ENCODE measurements around the gene ZNF581. TPM values are rescaled to one million over a fixed set of nuclear protein-coding genes. Genes with fewer than 3 reads are reported as not detected.

ZNF581 gene
- total RNA-seq, 3 donors from 2014 or later, result 10.7 to 16.8 (median 16.7) TPM

GRCh38 chr19:55605637-55606470 lies 37.6 kb upstream of the ZNF581 start, which contains the start of gene ZNF865:
Gene ZNF865 (plus strand): TSS chr19:55605647. CDS start chr19:55613619, 7,972 bp downstream.
- peaks cover 0 to 6% of the 10 kb centered on the region in 2 donors for H3K4me1 ChIP-seq
- H3K36me3 ChIP-seq, result no peaks in the 10 kb centered on the region
- no peaks in the 10 kb centered on the region for H3K27me3 ChIP-seq
- H3K27ac ChIP-seq, result peak within 1 kb of the TSS; percentile 93 to 98
- H3K4me3 ChIP-seq, result peak within 1 kb of the TSS; percentile 88 to 91 (median 91)
- intact Hi-C loops (cut with DNase I; ENCODE audit: low total_unique reads), result no loop called here
- H3K9me3 ChIP-seq, result no peaks in the 10 kb centered on the region
- peak; percentile 57 to 72 for DNase-seq (ENCODE audit: low spot score in 2 of 2)
- TF ChIP-seq POLR2A (IDR thresholded peaks at IDR 0.05) (no peak), POLR2AphosphoS5 (IDR thresholded peaks at IDR 0.05) (no peak)
- TF ChIP-seq, protein P1, sequence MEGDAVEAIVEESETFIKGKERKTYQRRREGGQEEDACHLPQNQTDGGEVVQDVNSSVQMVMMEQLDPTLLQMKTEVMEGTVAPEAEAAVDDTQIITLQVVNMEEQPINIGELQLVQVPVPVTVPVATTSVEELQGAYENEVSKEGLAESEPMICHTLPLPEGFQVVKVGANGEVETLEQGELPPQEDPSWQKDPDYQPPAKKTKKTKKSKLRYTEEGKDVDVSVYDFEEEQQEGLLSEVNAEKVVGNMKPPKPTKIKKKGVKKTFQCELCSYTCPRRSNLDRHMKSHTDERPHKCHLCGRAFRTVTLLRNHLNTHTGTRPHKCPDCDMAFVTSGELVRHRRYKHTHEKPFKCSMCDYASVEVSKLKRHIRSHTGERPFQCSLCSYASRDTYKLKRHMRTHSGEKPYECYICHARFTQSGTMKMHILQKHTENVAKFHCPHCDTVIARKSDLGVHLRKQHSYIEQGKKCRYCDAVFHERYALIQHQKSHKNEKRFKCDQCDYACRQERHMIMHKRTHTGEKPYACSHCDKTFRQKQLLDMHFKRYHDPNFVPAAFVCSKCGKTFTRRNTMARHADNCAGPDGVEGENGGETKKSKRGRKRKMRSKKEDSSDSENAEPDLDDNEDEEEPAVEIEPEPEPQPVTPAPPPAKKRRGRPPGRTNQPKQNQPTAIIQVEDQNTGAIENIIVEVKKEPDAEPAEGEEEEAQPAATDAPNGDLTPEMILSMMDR (IDR thresholded peaks at IDR 0.05), result peak in 2 of 3 donors; percentile 58 to 59

DNA sequence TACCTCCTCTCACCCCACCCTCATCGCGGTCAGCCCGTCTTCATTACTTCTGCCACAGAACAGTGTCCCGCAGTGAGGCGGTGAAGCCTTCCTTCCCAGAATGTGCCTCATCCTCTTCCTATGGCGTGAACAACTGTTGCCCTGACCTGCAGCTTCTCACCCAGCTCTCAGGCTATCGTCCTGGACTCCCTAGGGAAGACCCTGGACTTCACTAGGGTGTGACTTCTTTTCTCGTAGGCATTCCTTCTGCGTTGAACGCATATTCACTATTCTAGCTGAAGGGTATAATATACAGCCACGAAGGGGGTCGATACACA lies 37.0 kb upstream of the ZNF581 start:
- Histone ChIP-seq H3K27ac (peak overlapping the region; percentile 93 to 98), H3K4me1 (peaks cover 0 to 6% of the 10 kb centered on the region in 2 donors)

DNA sequence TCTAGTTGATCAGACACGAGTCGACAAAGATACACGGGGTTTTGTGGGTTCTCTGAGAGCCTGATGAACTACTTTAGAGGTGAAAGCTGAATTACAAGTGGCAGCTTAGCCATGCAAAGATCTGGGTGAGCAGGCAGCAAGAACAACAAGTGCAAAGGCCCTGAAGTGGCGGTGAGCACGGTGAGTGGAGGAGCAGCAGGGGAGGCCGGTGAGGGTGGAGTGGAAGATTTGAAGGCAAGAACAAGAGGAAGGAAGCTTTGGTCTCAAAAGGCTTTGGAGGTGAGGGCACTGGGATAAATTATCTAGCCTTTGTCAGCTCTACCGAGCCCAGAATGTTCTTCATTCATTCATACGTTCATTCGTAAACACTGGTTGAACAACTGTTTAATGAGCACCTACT lies 36.6 kb upstream of the ZNF581 start:
- Histone ChIP-seq H3K27me3 (no peaks in the 10 kb centered on the region), H3K36me3 (no peaks in the 10 kb centered on the region), H3K27ac (peak overlapping the region; percentile 93 to 98), H3K4me3 (peak overlapping the region in 2 of 3 donors; percentile 88 to 91), H3K4me1 (peaks cover 0 to 6% of the 10 kb centered on the region in 2 donors), H3K9me3 (no peaks in the 10 kb centered on the region)
- intact Hi-C loops (cut with DNase I; ENCODE audit: low total_unique reads), result no loop called here
- no peak for DNase-seq (ENCODE audit: low spot score in 2 of 2)
- TF ChIP-seq POLR2AphosphoS5 (IDR thresholded peaks at IDR 0.05), result no peak
- TF ChIP-seq, protein P1 (IDR thresholded peaks at IDR 0.05), result no peak
- TF ChIP-seq POLR2A (IDR thresholded peaks at IDR 0.05), result no peak

More for the DNA sequence above, 37.0 kb upstream of the ZNF581 start:
- peak overlapping the region; percentile 88 to 91 (median 91) for H3K4me3 ChIP-seq
- no peaks in the 10 kb centered on the region for H3K27me3 ChIP-seq
- no peaks in the 10 kb centered on the region for H3K36me3 ChIP-seq
- intact Hi-C loops (cut with DNase I; ENCODE audit: low total_unique reads), result no loop called here
- no peak for DNase-seq (ENCODE audit: low spot score in 2 of 2)
- H3K9me3 ChIP-seq, result no peaks in the 10 kb centered on the region
- TF ChIP-seq, protein P1 (IDR thresholded peaks at IDR 0.05), result no peak

DNA sequence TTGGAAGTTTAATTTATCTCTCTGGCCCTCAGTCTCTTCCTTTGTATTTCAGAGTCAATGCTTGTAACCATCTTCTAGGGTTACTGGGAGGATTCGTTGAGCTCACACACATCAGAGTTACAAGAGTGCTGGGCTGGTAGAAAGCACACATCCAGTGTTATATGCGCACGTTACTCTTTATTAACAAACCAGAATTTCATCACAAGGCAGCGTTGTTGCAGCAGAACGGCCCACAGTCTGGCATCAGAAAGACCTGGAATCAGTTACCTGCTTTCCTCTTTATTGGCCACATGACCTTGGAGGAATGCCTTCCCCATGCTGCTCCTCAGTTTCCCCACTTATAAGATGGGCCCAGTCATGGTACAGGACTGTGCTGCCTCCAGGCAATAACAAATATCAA lies 34.1 kb upstream of the ZNF581 start:
- Histone ChIP-seq H3K4me1 (peaks cover 0 to 6% of the 10 kb centered on the region in 2 donors), H3K9me3 (no peaks in the 10 kb centered on the region), H3K27ac (no peak overlapping the region), H3K4me3 (no peak overlapping the region), H3K36me3 (peaks cover 5% of the 10 kb centered on the region), H3K27me3 (no peaks in the 10 kb centered on the region)
- intact Hi-C loops (cut with DNase I; ENCODE audit: low total_unique reads), result no loop called here
- DNase-seq (ENCODE audit: low spot score in 2 of 2), result no peak
- TF ChIP-seq POLR2AphosphoS5 (IDR thresholded peaks at IDR 0.05) (no peak), POLR2A (IDR thresholded peaks at IDR 0.05) (no peak)
- TF ChIP-seq, protein P1 (IDR thresholded peaks at IDR 0.05), result no peak

DNA sequence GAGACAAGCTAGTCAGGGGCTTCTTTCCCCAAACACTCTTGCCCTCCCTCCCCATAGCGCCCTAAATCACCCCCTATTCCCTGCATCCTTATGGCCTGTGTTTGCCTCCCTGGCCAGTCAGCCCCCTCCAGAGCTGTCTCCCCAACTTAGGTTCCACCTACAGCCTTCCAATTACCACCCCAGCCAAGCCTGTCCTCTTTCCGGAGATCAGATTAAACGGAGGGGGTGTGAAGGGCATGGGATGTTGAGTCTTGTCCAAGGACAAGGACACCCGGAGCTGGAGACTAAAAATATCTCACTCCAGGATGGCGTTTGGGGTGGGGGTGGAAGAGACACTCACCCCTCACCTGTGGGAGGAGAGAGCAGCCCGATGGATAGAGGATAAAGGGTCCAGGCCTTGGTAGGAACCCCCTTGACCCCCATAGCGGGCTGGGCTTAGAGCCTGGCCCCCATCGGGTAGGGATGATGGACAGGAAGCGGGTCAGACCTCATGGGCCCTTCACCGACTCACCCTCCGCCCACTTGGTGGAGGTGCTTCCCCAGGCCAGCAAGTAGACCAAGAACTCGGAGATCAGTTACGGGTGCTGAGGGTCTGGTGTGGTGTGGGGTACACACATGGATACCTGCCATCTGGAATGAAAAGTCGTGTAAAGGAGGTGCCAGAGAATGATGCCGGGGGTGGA lies 32.0 kb upstream of the ZNF581 start:
- no peak overlapping the region for H3K4me3 ChIP-seq
- H3K27ac ChIP-seq, result no peak overlapping the region
- peaks cover 22% of the 10 kb centered on the region for H3K36me3 ChIP-seq
- no peak for DNase-seq (ENCODE audit: low spot score in 2 of 2)
- no peaks in the 10 kb centered on the region for H3K27me3 ChIP-seq
- H3K9me3 ChIP-seq, result no peaks in the 10 kb centered on the region
- intact Hi-C loops (cut with DNase I; ENCODE audit: low total_unique reads), result no loop called here
- H3K4me1 ChIP-seq, result peaks cover 0 to 5% of the 10 kb centered on the region in 2 donors
- TF ChIP-seq POLR2AphosphoS5 (IDR thresholded peaks at IDR 0.05), result no peak
- TF ChIP-seq, protein P1 (IDR thresholded peaks at IDR 0.05), result no peak
- TF ChIP-seq POLR2A (IDR thresholded peaks at IDR 0.05), result no peak
